Skeletal muscle tissue (tissue), 4 donors: ENCODE results near the gene UPP1. TPM values are rescaled to one million over a fixed set of nuclear protein-coding genes. Genes with fewer than 3 reads are reported as not detected.
"Not testable (repeated sequence)": the region's sequence is repeated elsewhere in the genome, so short reads cannot be mapped to it uniquely, and the experiment has no call there.

Experiments
- H3K27ac ChIP-seq: one replicate; pipeline ENCODE4 v1.7.0; 2013; ENCODE audit warnings: mild to moderate bottlenecking, low read depth, low read length, inconsistent platforms
- H3K27me3 ChIP-seq, 3 donors: one replicate each; pipeline ENCODE4 v1.7.0; 2013; ENCODE audit warnings: low read length in 3 of 3; ENCODE audit not compliant: control insufficient read depth in 3 of 3, insufficient read depth in 3 of 3
- H3K36me3 ChIP-seq, 3 donors: one replicate each; pipeline ENCODE4 v1.7.0; 2013; ENCODE audit warnings: low read length in 3 of 3; ENCODE audit not compliant: control insufficient read depth in 3 of 3, insufficient read depth in 3 of 3
- H3K4me1 ChIP-seq, 3 donors: one replicate each; pipeline ENCODE4 v1.7.0; 2013; ENCODE audit warnings: low read length in 3 of 3, mild to moderate bottlenecking in 3 of 3; ENCODE audit not compliant: control insufficient read depth in 3 of 3, insufficient read depth in 3 of 3
- H3K4me3 ChIP-seq, 3 donors: one replicate each; pipeline ENCODE4 v1.7.0; 2013; ENCODE audit warnings: low read length in 3 of 3
- H3K9ac ChIP-seq, 3 donors: one replicate each; pipeline ENCODE4 v1.7.0; 2013; ENCODE audit warnings: low read length in 3 of 3, mild to moderate bottlenecking in 3 of 3, moderate library complexity in 2 of 3, low read depth in 1 of 3
- H3K9me3 ChIP-seq, 3 donors: one replicate each; pipeline ENCODE4 v1.7.0; 2013; ENCODE audit warnings: low read length in 3 of 3; ENCODE audit not compliant: control insufficient read depth in 3 of 3
- total RNA-seq: library from RNA; depleted of rRNA; stranded (reverse); fragments of >200 nt; gene quantifications from one replicate; pipeline ENCODE4 v1.2.3, GENCODE V29; 2014
- donor health status: Osteomylitis.

UPP1 gene
- total RNA-seq, 1 donor from 2014 or later = 1.0 TPM

GRCh38 chr7:48147690-48148089 is 58.6 kb downstream of the UPP1 start:
- not testable (repeated sequence) for H3K4me3 ChIP-seq, H3K36me3 ChIP-seq, H3K4me1 ChIP-seq, H3K27me3 ChIP-seq, H3K9me3 ChIP-seq, H3K9ac ChIP-seq, H3K27ac ChIP-seq

- no peak overlapping the region for H3K4me3 ChIP-seq
- no peaks in the 10 kb centered on the region for H3K27me3 ChIP-seq
- no peak overlapping the region for H3K27ac ChIP-seq
- H3K9me3 ChIP-seq = no peaks in the 10 kb centered on the region
- H3K4me1 ChIP-seq = no peaks in the 10 kb centered on the region
- no peaks in the 10 kb centered on the region for H3K36me3 ChIP-seq
- no peak overlapping the region for H3K9ac ChIP-seq
Observed at GRCh38 chr7:48148311-48148710, 59.2 kb downstream of the UPP1 start.

- Histone ChIP-seq H3K9me3 (no peaks in the 10 kb centered on the region), H3K36me3 (no peaks in the 10 kb centered on the region), H3K4me1 (no peaks in the 10 kb centered on the region), H3K9ac (no peak overlapping the region), H3K27me3 (no peaks in the 10 kb centered on the region), H3K27ac (no peak overlapping the region), H3K4me3 (no peak overlapping the region)
Observed at GRCh38 chr7:48149058-48149457, 60.0 kb downstream of the UPP1 start.

- Histone ChIP-seq H3K9ac (no peak overlapping the region), H3K36me3 (no peaks in the 10 kb centered on the region)
Observed at GRCh38 chr7:48150086-48150485, 61.0 kb downstream of the UPP1 start.

DNA sequence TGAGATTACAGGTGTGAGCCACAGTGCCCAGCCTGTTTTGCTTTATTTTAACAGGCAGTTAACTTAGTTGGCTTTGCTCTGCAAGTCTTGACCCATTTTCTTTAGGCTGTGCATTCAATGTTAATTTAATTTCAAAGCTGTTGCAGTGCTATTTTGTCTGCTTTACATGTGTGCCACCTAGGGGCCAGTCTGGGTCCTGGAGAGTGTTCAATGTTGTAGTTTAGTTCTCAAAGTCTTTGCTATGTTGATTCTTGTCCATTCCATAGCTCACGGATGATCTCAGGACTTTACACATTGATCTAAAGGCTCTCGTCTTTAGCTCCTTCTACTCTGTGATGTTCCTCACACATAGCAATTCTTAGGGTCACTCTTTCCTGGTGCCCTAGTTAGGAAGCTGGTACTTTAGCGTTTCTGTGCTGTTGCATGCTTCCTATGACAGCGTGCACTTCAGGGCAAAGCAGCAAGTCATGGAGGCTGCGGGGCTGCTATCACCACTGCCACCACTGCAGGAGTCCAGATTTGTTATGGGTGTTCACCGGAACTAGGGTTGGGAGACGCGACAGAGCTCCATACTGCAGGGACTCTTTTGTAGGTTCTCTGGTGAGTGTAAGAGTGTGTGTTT is 65.8 kb downstream of the UPP1 start:
- H3K27me3 ChIP-seq = peaks cover 0 to 6% (median 0%) of the 10 kb centered on the region in 3 donors
- no peak overlapping the region for H3K9ac ChIP-seq

More at GRCh38 chr7:48150086-48150485, 61.0 kb downstream of the UPP1 start:
- no peaks in the 10 kb centered on the region for H3K9me3 ChIP-seq
- peaks cover 0 to 1% (median 0%) of the 10 kb centered on the region in 3 donors for H3K27me3 ChIP-seq
- H3K4me1 ChIP-seq = no peaks in the 10 kb centered on the region
- no peak overlapping the region for H3K27ac ChIP-seq
- no peak overlapping the region for H3K4me3 ChIP-seq

More for the DNA sequence above, 65.8 kb downstream of the UPP1 start:
- no peaks in the 10 kb centered on the region for H3K36me3 ChIP-seq
- H3K27ac ChIP-seq = no peak overlapping the region
- H3K4me3 ChIP-seq = no peak overlapping the region
- H3K9me3 ChIP-seq = peaks cover 0 to 2% (median 0%) of the 10 kb centered on the region in 3 donors
- H3K4me1 ChIP-seq = no peaks in the 10 kb centered on the region

Other genes starting within 250 kb of the UPP1 start
- gene PKD1L1, start 140.8 kb upstream of the UPP1 start, total RNA-seq = 0.52 TPM
- 10.4 TPM for gene HUS1, start 109.7 kb upstream of the UPP1 start, total RNA-seq
- gene SUN3, start 60.2 kb upstream of the UPP1 start, total RNA-seq = not detected
- gene C7orf57, start 53.7 kb upstream of the UPP1 start, total RNA-seq = not detected
- gene ABCA13, start 82.2 kb downstream of the UPP1 start, total RNA-seq = 0.52 TPM